Left ventricle myocardium superior (tissue), 1 donor: Measurements from ENCODE around the gene CHMP4B. TPM values are rescaled to one million over a fixed set of nuclear protein-coding genes. Genes with fewer than 3 reads are reported as not detected.
"Not testable (repeated sequence)": the region's sequence is repeated elsewhere in the genome, so short reads cannot be mapped to it uniquely, and the experiment has no call there.

Experiments
- ATAC-seq: fragments of 200-7000 bp; cut with Tn5 transposase; one replicate; pipeline ENCODE4 v1.9.1; 2020; ENCODE audit warnings: mild to moderate bottlenecking, moderate library complexity
- DNase-seq: peaks from one replicate; pipeline ENCODE4 v3.0.0-alpha.2; 2020
- intact Hi-C: fragments of 100-400 bp; cut with micrococcal nuclease; formaldehyde crosslinking; loops from one replicate; pipeline ENCODE4 v1.11.0; 2022
- total RNA-seq: library from RNA; stranded (reverse); fragmentation: NEBNext Ultra II Directional; extraction: Animal tissue kit (Norgen Biotek cat#: 25700); gene quantifications from one replicate; pipeline ENCODE4 v1.2.1, GENCODE V29; 2021
- donor health status: DM: no; HTN: yes; CAD: no; lungs with severe emphysema.

Gene CHMP4B
- total RNA-seq, 1 donor from 2014 or later: 101 TPM

DNA sequence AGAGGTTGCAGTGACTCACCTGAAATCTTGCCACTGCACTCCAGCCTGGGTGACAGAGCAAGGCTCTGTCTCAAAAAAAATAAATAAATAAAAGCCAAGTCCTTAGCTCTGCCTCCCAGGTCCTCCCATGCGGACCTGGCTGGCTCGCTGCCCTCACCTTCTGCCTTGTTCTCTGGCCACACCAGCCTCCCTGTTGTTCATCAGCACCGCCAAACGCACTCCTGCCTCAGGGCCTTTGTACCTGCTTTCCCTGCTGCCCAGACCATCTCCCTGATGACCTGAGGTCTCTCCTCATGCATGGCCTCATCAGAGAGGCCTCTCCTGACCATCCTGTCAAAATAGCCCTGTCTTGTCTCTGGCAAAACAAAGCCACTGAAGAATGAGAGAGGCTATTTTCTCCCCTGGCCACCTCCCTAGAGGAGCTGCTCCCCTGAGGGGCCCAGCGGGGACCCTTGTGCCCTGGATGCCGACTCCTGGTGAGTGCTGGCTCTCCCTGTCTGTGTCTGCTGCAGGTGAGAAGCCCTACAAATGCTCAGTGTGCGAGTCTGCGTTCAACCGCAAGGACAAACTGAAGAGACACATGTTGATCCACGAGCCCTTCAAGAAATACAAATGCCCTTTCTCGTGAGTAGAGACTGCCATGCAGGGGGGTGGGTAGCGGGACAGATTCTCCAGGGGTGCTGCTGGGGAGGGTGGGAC lies 22.6 kb upstream of the CHMP4B start:
- DNase-seq (no peak), ATAC-seq (no peak)
- intact Hi-C loops: no loop called here

DNA sequence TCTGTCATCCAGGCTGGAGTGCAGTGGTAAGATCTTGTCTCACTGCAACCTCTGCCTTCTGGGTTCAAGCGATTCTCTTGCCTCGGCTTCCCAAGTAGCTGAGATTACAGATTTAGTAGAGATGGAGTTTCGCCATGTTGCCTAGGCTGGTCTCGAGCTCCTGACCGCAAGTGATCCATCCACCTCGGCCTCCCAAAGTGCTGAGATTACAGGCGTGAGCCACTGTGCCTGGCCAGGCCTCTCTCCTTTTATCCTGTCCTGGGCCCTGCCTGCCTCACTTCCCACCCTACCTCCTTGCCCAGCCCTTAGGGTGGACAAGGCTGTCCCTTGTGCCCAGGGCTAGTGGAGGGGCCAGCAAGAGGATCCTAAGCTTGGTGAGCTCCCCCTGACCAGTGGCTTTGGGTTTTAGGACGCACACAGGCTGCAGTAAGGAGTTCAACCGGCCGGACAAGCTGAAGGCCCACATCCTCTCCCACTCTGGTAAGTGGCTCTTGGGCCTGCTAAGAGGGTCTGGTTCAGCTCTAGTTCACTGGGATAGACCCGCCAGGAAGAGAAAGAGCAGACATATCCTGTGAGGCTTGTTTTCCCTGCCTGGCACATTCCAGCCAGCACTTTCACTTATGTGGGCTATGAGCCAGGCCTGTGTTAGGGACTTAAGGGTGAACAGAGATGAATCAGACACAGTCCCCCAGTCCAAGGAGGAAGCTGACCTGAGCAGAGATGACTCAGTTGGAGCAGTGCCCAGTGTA lies 21.9 kb upstream of the CHMP4B start:
- no peak for DNase-seq
- ATAC-seq: peak; percentile 41
- intact Hi-C loops: no loop called here

DNA sequence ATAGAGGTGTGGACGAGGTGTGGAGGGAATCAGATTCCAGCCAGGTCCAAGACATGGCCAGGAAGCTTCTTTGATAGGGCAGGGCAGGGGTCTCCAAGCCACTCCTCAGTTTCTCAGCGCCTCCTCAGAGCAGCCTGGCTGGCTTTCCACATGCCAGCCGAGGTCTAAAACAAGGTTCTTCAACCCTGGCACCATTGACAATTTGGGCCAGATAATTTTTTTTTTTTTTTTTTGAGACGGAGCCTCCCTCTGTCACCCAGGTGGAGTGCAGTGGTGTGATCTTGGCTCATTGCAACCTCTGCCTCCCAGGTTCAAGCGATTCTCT lies 21.3 kb upstream of the CHMP4B start:
- intact Hi-C loops: no loop called here
- ATAC-seq (no peak), DNase-seq (no peak)

DNA sequence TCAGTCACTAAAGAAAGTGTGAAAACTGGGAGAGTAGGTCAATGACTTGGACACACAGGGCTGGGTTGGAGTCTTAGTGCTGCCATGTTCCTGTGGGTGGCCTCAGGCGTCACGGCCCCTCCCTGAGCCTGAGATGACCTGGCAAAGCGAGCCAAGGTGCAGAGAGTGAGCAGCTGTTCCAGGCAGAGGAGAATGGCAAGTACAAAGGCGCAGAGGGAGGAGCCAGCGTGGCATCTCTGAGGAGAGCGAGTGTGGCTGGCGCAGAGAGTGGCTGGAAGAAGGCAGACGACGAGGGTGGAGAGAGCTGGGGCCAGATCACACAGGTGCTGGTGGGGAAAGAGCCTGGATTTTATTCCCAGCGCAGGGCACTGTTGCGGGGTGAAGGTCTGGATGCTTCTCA lies 20.6 kb upstream of the CHMP4B start:
- DNase-seq: no peak
- ATAC-seq: no peak
- intact Hi-C loops: no loop called here

DNA sequence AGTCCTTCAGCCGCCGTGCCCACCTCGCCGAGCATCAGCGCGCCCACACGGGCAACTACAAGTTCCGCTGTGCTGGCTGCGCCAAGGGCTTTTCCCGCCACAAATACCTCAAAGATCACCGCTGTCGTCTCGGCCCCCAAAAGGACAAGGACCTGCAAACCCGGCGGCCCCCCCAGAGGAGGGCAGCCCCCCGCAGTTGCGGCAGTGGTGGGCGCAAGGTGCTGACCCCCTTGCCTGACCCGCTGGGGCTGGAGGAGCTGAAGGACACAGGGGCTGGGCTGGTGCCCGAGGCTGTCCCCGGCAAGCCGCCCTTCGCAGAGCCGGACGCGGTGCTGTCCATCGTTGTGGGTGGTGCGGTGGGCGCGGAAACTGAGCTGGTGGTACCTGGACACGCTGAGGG lies 20.1 kb upstream of the CHMP4B start:
- no peak for ATAC-seq
- intact Hi-C loops: no loop called here

DNA sequence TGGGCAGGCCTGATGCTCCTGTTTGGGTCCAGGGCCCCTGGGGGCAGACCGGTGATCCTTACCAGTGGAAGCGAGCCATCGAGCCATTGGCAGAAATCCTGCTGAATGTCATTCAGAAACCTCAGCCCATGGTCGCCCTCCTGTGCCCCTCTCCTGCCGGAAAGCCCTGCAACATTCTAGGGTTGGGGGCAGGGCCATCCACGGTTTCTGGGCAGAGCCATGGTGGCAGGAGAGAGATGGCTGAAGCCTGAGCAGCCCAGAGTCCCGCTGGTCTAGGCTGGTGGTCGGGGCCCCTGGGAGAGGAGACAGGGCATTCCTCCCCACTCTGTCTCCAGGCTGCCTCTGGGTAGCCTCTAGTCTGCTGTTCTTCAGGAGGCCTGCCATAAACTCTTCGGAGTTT lies 19.6 kb upstream of the CHMP4B start:
- DNase-seq: no peak
- intact Hi-C loops: no loop called here
- ATAC-seq: no peak

More for the DNA sequence above, 20.1 kb upstream of the CHMP4B start:
- DNase-seq: no peak

DNA sequence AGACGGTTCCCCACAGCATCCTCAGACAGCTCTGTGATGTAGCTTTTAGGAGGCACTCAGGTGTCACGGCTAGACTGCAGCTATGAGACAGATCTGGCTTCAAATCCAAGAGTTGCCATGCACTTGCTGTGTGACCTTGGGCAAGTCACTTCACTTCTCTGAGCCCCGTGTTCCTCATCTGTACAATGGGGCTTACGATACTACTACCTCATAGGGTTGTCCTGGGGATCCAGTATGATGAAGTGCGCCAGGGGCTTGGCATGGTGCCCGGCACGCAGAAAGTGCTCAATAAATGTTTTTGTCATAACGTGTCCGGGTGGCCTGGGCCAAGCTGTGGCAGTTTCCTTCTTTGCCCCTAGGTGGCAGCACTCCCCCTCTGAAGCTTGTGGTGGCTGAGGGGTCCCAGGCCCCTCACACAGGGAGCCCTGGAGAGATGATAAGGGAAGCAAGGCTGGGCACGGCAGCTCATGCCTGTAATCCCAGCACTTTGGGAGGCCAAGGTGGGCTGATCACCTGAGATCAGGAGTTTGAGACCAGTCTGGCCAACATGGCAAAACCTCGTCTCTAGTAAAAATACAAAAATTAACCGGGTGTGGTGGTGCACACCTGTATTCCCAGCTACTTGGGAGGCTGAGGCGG lies 19.1 kb upstream of the CHMP4B start:
- peak; percentile 35 for ATAC-seq
- intact Hi-C loops: no loop called here
- DNase-seq: peak; percentile 59

DNA sequence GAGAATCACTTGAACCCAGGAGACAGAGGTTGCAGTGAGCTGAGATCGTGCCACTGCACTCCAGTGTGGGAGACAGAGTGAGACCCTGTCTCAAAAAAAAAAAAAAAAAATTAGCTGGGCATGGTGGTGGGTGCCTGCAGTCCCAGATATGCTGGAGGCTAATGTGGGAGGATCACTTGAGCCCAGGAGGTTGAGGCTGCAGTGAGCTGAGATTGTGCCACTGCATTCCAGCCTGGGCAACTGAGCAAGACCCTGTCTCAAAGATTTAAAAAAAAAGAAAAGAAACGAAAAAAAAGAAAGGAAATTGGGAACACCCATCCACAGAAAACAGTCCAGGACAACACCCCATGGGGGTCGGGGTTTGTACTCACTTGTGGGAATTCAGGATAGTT lies 18.6 kb upstream of the CHMP4B start:
- DNase-seq, ATAC-seq, intact Hi-C loops: not testable (repeated sequence)

DNA sequence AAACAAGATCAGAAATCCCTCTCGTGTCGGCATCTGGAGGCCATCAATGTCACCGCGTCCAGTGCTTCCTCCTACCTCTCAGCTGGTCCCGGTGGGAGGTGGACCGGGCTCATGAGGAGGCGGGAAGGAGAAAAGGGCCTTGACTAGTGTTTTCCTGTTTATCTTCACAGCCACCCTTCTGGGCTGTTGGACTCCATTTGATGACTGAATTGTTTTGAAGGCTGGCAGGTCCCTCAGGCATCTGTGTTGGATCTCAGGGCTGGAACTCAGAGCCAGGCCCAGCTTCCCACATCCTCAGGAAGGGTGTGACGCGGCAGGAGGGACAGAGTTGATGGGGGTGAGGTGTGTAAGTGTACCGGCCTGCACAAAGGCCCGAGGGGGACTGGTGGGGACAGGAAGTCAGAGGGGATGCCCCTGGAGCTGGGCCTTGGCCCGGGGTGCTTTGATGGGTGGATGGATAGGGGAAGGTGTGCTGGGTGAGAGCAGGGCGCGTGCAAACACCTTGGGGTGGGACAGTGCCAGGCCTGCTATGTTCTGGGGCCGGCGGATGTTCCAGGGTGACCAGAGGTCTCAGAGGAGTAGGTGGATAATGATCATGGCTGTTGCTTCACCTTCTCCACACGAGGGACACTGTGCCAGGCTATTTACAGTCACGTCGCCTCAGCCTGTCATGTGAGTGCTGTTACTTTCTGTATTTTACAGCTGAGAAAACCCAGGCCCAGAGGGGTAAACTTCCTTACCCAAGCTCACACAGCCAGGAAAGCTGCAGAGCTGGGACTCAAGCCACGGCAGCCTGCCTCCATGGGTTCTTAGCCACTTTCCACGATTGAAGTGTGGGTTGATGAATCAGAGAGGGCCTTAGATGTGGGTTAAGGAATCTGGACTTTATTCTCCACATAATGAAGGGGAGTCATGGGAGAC lies 17.9 kb upstream of the CHMP4B start:
- DNase-seq (peak; percentile 54), ATAC-seq (peak; percentile 67)
- intact Hi-C loops: no loop called here

DNA sequence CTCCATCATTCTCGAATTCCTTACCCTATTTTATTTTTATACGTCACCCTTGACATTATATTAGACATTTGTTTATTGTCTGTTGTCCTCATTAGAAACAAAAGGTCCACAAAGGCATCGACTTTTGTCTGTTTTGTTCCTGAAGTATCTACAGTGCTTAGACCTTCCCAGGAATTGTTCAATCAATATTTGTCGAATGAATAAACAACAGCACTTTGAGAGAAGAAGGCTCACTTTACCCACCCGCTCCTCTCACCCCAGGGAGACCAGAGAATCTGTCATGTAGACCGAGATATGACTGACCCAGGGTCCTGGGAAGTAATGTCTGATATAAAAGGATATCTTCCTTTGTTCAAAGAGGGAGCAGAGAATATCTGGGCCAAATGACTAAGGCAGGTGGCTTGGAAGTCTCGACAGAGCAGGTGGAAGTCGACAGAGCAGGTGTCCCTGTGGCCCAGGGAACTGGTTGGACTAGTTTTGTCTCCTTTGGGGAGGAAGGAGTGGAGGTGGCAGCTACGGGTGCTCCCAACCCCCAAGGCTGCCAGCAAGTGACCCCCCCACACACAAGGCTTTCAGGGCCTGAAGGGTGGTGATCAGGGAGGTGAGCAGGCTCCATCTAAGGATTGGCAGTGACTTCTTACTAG lies 14.8 kb upstream of the CHMP4B start:
- DNase-seq (no peak), ATAC-seq (no peak)
- intact Hi-C loops: no loop called here

DNA sequence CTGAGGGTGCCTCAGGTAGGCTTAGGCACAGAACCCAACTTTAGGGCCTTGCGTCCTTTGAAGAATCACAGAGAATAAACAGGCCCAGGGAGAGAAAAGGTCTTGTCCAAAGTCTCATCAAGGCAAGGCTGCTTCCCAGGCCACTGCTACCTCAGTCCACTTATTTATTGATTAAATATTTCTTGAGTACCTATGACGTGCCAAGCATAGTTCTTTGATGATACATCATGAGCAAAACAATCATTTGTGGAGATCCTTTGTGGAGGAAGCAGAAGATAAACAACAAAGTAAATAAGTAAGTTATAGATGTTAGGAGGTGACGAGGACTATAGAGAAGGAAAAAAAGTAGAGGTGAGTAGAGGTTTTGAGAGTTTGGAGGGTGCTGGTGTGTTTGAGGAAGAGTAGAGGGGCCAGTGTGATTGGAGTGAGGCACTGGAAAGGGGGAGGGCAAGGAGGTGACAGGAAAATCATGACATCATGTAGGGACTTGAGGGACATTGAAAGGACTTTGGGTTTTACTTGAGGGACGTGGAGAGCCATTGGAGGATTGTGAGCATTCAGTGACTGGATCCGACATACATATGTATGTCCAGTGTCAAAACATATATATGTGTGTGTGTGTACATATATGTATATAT lies 14.1 kb upstream of the CHMP4B start:
- intact Hi-C loops: no loop called here

DNA sequence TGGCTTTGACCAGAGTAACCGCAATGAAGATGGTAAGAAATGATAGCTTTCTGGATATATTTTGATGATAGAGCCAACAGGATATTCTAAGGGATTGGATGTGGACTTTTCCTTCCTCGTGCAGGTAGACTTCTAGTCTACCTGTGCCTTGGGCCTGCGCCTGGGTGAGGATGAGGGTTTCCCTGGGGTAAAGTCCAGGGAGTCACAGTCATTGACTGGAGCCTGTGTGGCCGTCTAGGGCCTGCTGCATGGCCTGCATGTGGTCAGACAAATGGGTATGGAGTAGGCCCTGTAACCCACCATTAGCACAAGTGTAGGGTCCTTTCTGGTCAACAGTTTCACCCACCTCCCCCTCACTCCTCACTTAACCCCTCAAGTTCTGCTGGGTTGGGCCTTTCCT lies 12.7 kb upstream of the CHMP4B start:
- intact Hi-C loops: no loop called here
- ATAC-seq: no peak
- DNase-seq: no peak

More for the DNA sequence above, 14.1 kb upstream of the CHMP4B start:
- DNase-seq (no peak), ATAC-seq (no peak)

DNA sequence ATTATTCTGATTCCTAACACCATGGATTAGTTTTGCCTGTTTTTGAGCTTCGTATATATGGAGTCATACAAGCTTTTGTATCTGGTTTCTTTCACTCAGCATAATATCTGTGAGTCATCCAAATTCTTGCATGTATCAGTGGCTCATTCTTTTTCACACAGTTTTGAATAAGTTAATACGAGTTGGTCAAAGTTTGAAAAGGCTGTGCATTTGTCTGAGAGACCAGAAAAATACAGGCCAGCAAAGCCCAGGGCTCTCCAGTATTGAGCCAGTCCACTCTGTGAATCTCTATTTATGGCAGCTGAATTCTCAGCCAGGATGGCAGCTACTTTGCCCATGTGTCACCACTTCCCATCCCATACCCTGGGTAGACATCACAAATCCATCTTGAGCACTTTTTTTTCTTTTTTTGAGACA lies 7.2 kb upstream of the CHMP4B start:
- DNase-seq (no peak), ATAC-seq (peak; percentile 76)
- intact Hi-C loops: no loop called here

DNA sequence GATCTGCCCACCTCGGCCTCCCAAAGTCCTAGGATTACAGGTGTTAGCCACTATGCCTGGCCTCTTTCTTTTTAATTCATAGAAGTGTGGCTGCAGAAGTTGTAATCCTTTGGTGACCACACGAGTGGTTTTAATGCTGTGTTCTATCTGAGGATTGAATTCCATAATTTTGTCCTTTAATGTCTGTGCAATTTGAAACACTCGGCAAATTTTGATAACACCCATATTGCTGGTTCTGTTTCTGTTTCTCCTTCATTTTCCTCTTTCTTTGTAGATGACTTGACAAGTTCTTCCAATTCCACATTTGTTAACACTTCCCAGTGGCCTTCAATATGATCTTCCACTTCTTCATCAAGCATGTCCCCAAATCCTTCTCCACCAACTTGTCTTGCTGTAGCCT lies 2.8 kb upstream of the CHMP4B start:
- intact Hi-C loops: no loop called here
- ATAC-seq (no peak), DNase-seq (no peak)

DNA sequence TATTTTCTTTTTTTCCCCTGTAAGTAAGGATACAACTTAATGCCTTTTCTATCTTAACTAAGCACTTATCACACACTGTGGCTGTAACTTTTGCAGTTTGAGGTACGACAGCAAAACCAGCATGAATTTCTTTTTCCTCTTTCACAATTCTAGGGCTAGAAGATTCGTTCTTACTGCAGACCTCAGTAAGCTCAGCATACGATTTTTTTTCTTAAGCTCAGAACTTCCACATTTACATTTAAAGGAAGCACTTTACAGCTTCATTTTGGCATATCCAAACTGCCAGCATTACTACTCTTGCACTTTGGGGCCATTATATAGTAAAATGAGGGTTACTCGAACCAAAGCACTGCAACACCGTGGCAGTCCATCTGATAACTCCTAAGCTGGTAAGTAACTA lies 889 bp upstream of the CHMP4B start:
- intact Hi-C loops: no loop called here
- ATAC-seq (no peak), DNase-seq (no peak)

DNA sequence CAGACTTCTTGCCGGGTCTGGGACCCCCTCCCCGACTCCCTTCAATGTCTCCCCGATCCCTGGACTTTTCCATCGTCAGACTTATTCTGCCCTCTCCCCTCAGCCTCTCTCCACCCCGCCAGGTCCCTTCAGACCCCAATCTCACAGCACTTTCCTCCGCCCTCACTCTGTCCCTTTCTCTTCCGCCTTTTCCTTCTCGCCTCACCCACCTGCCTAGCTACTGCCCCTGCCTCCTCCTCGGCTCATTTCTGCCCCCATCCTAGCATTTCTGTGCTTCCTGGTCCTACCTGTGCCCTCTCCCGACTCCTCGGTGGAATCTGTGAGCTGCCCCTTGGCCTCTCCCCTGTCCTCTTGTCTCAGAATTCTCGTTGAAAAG lies 616 bp downstream of the CHMP4B start:
- peak; percentile 4 for ATAC-seq
- intact Hi-C loops: no loop called here
- DNase-seq: no peak

DNA sequence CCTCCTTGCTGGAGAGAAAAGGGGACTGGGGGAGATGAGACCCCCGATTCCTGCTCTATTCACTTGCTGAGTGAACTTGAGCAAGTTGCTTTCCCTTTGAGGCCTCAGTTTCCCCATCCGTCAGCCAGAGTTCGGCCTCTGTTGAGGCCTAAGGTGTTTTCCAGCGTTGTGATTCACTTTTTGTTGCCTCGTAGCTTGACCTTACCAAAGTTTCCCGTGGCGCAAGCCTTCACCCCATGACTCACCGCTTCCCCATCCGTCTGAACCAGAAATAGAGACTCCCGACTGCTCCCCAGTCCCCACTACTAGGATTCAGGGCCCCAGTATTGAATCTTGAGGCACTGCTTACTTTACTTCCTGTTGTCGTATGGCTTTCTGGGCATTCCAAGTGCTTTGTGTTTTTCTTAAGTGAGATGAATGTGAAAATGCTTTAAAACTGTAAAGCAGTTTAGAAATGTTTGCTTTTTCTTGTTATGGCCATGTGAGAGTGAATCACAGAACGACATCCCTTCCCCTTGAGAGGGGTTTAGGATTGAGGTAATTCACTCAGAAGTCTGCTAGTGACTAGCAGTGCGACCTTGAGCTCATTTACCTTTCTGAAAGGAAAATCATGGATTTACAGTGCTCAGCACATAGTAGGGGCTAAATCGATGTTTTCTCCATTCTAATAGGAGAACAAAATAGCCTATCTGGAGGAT lies 1.2 kb downstream of the CHMP4B start:
- intact Hi-C loops: no loop called here
- peak; percentile 49 for DNase-seq
- peak; percentile 28 for ATAC-seq

DNA sequence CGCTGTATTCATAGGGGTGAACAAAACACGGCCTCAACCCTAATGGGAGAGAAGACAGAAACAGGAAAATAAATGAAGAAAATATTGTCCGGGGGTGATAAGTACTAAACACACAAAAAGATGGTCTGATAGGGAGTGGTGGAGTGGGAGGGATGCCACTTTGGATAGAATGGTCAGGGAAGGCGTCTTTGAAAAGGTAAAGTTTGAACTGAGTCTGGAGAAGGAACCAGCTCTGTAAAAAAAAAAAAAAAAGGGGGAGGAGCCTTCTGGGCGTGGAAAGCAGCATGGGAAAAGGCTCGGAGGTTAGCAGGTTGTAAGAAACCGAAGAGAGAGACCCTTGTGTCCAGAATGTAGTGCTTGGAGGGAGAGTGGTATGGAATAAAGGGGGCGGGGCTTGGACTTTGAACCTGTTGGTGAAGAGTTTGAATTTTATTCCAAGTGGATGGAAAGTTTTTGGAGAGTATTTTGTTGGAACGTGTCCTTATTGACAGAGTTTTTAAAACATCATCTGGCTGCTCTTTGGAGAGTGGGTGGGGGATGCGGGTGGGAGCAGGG lies 1.8 kb downstream of the CHMP4B start:
- intact Hi-C loops: no loop called here
- DNase-seq (no peak), ATAC-seq (no peak)
